ENCODE data around the gene PIF1.
"Not testable (repeated sequence)": the region's sequence is repeated elsewhere in the genome, so short reads cannot be mapped to it uniquely, and the experiment has no call there.

PIF1 gene

DNA sequence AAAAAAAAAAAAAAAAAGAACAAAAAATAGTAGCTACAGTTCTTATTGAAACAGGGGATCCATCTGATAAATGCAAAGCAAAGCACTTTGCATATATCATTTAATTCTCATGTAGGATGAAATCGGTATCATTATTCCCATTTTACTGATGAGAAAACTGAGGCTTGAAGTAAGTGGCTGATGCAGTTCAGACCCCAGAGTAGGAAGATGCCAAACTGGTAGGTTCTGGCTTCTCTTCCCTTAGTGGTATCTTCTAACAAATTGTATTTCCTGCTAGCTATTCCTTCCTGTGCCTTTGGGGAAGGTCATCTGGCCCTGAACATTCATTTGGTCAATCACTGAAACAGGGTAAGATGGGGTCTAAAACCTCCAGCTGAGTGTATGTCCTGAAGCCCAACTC is 21.9 kb downstream of the PIF1 start:
- no peak for TF ChIP-seq FOXA1 (IDR thresholded peaks at IDR 0.05)
- POLR2A ChIA-PET = no interaction called here
- CTCF ChIA-PET = no interaction called here
- no peak for DNase-seq (ENCODE audit: extremely low spot score)

DNA sequence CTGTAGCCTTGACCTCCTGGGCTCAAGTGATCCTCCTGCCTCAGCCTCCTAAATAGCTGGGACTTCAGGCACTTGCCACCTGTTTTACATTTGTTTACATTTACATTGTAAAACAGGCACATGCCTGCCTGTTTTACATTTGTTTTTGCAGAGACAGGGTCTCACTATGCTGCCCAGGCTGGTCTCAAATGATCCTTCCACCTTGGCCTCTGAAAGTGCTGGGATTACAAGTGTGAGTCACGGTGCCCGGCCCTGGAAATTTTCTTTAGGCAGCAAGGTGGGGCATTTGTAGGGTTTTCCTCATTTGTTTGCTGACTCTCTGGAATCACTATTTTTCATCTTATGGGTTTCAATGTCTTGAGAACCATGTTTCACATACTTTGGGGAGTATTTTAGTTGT is 25.0 kb downstream of the PIF1 start:
- ChIA-PET CTCF (no interaction called here), POLR2A (no interaction called here)
- no peak for DNase-seq (ENCODE audit: extremely low spot score)

DNA sequence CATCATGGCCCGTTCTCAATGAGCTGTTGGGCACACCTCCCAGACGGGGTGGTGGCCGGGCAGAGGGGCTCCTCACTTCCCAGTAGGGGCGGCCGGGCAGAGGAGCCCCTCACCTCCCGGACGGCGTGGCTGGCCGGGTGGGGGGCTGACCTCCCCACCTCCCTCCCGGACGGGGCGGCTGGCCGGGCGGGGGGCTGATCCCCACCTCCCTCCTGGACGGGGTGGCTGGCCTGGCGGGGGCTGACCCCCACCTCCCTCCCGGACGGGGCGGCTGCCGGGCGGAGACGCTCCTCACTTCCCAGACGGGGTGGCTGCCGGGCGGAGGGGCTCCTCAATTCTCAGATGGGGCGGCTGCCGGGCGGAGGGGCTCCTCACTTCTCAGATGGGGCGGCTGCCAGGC is 26.5 kb downstream of the PIF1 start:
- DNase-seq (ENCODE audit: extremely low spot score); POLR2A ChIA-PET; CTCF ChIA-PET: not testable (repeated sequence)

More for the DNA sequence above, 25.0 kb downstream of the PIF1 start:
- TF ChIP-seq, protein P1, sequence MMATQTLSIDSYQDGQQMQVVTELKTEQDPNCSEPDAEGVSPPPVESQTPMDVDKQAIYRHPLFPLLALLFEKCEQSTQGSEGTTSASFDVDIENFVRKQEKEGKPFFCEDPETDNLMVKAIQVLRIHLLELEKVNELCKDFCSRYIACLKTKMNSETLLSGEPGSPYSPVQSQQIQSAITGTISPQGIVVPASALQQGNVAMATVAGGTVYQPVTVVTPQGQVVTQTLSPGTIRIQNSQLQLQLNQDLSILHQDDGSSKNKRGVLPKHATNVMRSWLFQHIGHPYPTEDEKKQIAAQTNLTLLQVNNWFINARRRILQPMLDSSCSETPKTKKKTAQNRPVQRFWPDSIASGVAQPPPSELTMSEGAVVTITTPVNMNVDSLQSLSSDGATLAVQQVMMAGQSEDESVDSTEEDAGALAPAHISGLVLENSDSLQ (IDR thresholded peaks at IDR 0.05) = no peak
- no peak for TF ChIP-seq SP1 (IDR thresholded peaks at IDR 0.05)
- TF ChIP-seq BHLHE40 (IDR thresholded peaks at IDR 0.05; ENCODE audit: borderline replicate concordance) = no peak
- no peak for TF ChIP-seq LEF1 (IDR thresholded peaks at IDR 0.05; ENCODE audit: borderline replicate concordance)
- no peak for TF ChIP-seq ZNF384 (IDR thresholded peaks at IDR 0.05)
- TF ChIP-seq ELF4 (IDR thresholded peaks at IDR 0.05) = no peak
- no peak for TF ChIP-seq TARDBP (IDR thresholded peaks at IDR 0.05)
- no peak for TF ChIP-seq NFRKB (IDR thresholded peaks at IDR 0.05)
- TF ChIP-seq CTBP1 (IDR thresholded peaks at IDR 0.05; ENCODE audit: borderline replicate concordance) = no peak
- TF ChIP-seq ARNT (IDR thresholded peaks at IDR 0.05) = no peak
- TF ChIP-seq HDGF (IDR thresholded peaks at IDR 0.05; ENCODE audit: borderline replicate concordance) = no peak
- TF ChIP-seq L3MBTL2 (conservative IDR thresholded peaks at IDR 0.05) = no peak
- no peak for TF ChIP-seq FOXK2 (IDR thresholded peaks at IDR 0.05)
- no peak for TF ChIP-seq SUZ12 (IDR thresholded peaks at IDR 0.05)

DNA sequence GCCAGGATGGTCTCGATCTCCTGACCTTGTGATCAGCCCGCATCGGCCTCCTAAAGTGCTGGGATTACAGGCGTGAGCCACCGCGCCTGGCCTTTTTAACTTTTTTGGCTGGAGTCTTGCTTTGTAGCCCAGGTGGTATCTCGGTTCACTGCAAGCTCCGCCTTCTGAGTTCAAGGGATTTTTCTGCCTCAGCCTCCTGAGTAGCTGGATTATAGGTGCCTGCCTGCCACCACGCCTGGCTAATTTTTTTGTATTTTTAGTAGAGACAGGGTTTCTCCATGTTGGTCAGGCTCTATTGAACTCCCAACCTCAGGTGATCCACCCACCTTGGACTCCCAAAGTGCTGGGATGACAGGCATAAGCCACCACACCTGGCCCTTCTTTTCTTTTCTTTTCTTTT is 29.5 kb downstream of the PIF1 start:
- POLR2A ChIA-PET; DNase-seq (ENCODE audit: extremely low spot score); CTCF ChIA-PET: not testable (repeated sequence)

DNA sequence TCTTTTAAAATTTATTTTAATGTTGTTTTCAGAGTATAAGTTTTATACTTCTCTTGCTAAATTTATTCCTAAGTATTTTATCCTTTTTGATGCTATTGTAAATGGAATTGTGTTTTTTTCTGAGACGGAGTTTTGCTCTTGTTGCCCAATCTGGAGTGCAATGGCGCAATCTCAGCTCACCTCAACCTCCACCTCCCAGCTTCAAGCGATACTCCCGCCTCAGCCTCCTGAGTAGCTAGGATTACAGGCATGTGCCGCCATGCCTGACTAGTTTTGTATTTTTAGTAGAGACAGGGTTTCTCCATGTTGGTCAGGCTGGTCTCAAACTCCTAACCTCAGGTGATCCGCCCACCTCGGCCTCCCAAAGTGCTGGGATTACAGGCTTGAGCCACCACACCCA is 30.1 kb downstream of the PIF1 start:
- DNase-seq (ENCODE audit: extremely low spot score); POLR2A ChIA-PET: not testable (repeated sequence)
- CTCF ChIA-PET = interaction anchor here (0.6 kb wide), 1 partner anchor 51 kb away, joined by 6 read pairs; no protein-coding TSS in a partner anchor

DNA sequence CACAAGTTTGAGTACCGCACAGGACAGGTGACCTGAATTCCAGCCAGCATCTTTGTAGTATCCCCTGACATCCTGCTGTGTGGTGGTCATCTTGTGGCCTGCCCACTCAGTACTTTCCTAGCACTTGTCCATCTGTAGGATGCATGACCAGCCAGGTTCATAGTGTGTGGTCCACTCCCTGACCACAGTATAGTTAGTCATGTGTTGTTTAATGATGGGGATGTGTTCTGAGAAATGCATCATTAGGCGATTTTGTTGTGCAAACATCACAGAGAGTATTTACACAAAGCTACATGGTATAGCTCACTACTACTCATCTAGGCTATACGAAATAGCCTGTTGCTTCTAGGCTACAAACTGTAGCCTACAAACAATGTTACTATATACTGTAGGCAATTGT is 33.2 kb downstream of the PIF1 start:
- ChIA-PET CTCF (interaction anchor here (1.6 kb wide), 1 partner anchor 18 kb away, joined by 3 read pairs; no protein-coding TSS in a partner anchor), POLR2A (no interaction called here)
- no peak for DNase-seq (ENCODE audit: extremely low spot score)
- TF ChIP-seq FOXK2 (IDR thresholded peaks at IDR 0.05) (no peak), SUZ12 (IDR thresholded peaks at IDR 0.05) (no peak), ZNF384 (IDR thresholded peaks at IDR 0.05) (no peak)

DNA sequence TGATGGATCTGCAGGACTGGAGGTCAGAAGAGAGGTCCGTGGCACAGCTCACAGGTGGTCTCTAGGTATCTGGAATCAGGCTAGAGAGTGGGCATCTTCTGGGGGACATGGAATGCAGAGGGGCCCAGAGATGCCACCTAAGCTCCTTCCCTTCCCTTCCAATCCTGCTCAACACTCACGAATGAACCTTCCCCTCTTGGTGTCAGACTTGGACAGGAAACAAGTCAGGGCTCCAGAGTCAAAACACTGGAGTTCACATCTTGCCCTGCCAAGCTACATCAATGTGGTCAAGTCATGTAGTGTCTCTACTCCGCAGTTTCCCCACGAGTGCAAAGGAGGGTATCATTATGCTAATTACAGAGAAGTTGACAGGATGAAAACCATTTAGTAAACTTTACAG is 34.0 kb downstream of the PIF1 start:
- DNase-seq (ENCODE audit: extremely low spot score) = no peak
- POLR2A ChIA-PET = no interaction called here
- CTCF ChIA-PET = interaction anchor here (1.6 kb wide), 1 partner anchor 19 kb away, joined by 3 read pairs; no protein-coding TSS in a partner anchor
- no peak for TF ChIP-seq ELF4 (IDR thresholded peaks at IDR 0.05)

DNA sequence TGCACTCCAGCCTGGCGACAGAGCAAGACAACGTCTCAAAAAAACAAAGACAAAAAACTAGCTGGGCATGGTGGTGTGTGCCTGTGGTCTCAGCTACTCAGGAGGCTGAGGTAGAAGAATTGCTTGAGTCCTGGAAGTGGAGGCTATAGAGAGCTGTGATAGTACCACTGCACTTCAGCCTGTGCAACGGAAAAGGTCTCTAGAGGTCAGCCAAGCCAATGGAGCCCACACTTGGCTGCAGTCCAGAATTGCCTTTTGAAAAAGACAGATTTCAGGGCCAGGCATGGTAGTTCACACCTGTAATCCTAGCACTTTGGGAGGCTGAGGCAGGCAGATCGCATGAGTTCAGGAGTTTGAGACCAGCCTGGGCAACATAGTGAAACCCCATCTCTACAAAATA is 41.7 kb downstream of the PIF1 start:
- ChIA-PET CTCF (no interaction called here), POLR2A (no interaction called here)
- TF ChIP-seq TARDBP (IDR thresholded peaks at IDR 0.05) (no peak), FOXM1 (IDR thresholded peaks at IDR 0.05; ENCODE audit: borderline replicate concordance) (no peak), ZNF384 (IDR thresholded peaks at IDR 0.05) (no peak), NFRKB (IDR thresholded peaks at IDR 0.05) (no peak), FOXK2 (IDR thresholded peaks at IDR 0.05) (no peak), BHLHE40 (IDR thresholded peaks at IDR 0.05; ENCODE audit: borderline replicate concordance) (no peak), ELF4 (IDR thresholded peaks at IDR 0.05) (no peak), SUZ12 (IDR thresholded peaks at IDR 0.05) (no peak), LEF1 (IDR thresholded peaks at IDR 0.05; ENCODE audit: borderline replicate concordance) (no peak)
- TF ChIP-seq, protein P1 (IDR thresholded peaks at IDR 0.05) = no peak
- DNase-seq (ENCODE audit: extremely low spot score) = no peak

DNA sequence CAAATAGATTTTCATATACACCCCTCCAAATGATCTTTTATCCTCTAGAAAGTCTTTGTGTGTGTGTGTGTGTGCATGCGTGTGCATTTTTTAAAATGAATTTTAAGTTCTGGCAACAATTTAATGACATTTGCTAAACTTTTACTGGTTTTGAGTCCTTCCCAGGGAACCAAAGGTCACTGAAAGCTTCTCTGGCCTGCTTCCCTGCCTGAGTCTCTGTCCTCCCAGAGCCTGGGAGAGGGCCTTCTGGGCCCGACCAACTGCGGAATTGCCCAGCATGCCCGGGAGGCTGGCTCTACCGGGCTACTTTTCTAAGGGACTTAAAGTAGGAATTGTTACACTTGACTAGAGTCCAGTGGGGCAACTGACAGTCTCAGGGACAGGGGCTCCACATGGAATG is 42.7 kb downstream of the PIF1 start:
- TF ChIP-seq FOXM1 (IDR thresholded peaks at IDR 0.05; ENCODE audit: borderline replicate concordance) (no peak), L3MBTL2 (conservative IDR thresholded peaks at IDR 0.05) (no peak), NFRKB (IDR thresholded peaks at IDR 0.05) (no peak), LEF1 (IDR thresholded peaks at IDR 0.05; ENCODE audit: borderline replicate concordance) (no peak), SP1 (IDR thresholded peaks at IDR 0.05) (no peak), ZNF384 (IDR thresholded peaks at IDR 0.05) (no peak), ARNT (IDR thresholded peaks at IDR 0.05) (no peak), SUZ12 (IDR thresholded peaks at IDR 0.05) (no peak), HDGF (IDR thresholded peaks at IDR 0.05; ENCODE audit: borderline replicate concordance) (no peak), ELF4 (IDR thresholded peaks at IDR 0.05) (no peak), FOXA1 (IDR thresholded peaks at IDR 0.05) (no peak), FOXK2 (IDR thresholded peaks at IDR 0.05) (no peak), CTBP1 (IDR thresholded peaks at IDR 0.05; ENCODE audit: borderline replicate concordance) (no peak), BHLHE40 (IDR thresholded peaks at IDR 0.05; ENCODE audit: borderline replicate concordance) (no peak), TARDBP (IDR thresholded peaks at IDR 0.05) (no peak)
- TF ChIP-seq, protein P1 (IDR thresholded peaks at IDR 0.05) = no peak
- ChIA-PET POLR2A (no interaction called here), CTCF (no interaction called here)
- DNase-seq (ENCODE audit: extremely low spot score) = no peak
